Lower leg skin (tissue), 3 donors: ENCODE results near the gene B3GNT4.

ENCODE experiments used
- POLR2A ChIP-seq, 2 donors: fragments of 450-650 bp; IDR thresholded peaks; one replicate each; pipeline ENCODE4 v1.6.1; 2016 to 2017; ENCODE audit warnings: antibody characterized with exemption in 2 of 2, mild to moderate bottlenecking in 1 of 2, moderate library complexity in 1 of 2
- TF ChIP-seq, protein P1 (sequence below), 3 donors: fragments of 450-650 bp; IDR thresholded peaks; one replicate each; pipeline ENCODE4 v1.5.1; 2016; ENCODE audit warnings: antibody characterized with exemption in 3 of 3, mild to moderate bottlenecking in 3 of 3, moderate library complexity in 2 of 3

GRCh38 chr12:122216445-122216844, 12.9 kb downstream of the B3GNT4 start:
- TF ChIP-seq, protein P1, sequence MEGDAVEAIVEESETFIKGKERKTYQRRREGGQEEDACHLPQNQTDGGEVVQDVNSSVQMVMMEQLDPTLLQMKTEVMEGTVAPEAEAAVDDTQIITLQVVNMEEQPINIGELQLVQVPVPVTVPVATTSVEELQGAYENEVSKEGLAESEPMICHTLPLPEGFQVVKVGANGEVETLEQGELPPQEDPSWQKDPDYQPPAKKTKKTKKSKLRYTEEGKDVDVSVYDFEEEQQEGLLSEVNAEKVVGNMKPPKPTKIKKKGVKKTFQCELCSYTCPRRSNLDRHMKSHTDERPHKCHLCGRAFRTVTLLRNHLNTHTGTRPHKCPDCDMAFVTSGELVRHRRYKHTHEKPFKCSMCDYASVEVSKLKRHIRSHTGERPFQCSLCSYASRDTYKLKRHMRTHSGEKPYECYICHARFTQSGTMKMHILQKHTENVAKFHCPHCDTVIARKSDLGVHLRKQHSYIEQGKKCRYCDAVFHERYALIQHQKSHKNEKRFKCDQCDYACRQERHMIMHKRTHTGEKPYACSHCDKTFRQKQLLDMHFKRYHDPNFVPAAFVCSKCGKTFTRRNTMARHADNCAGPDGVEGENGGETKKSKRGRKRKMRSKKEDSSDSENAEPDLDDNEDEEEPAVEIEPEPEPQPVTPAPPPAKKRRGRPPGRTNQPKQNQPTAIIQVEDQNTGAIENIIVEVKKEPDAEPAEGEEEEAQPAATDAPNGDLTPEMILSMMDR (IDR thresholded peaks at IDR 0.05): no peak
- TF ChIP-seq POLR2A (IDR thresholded peaks at IDR 0.05): no peak
